ENCODE data around the gene AFAP1. TPM values are rescaled to one million over a fixed set of nuclear protein-coding genes. Genes with fewer than 3 reads are reported as not detected.

AFAP1 gene
- total RNA-seq, 4 donors from 2014 or later, result 8.2 to 22.3 (median 15.2) TPM

DNA sequence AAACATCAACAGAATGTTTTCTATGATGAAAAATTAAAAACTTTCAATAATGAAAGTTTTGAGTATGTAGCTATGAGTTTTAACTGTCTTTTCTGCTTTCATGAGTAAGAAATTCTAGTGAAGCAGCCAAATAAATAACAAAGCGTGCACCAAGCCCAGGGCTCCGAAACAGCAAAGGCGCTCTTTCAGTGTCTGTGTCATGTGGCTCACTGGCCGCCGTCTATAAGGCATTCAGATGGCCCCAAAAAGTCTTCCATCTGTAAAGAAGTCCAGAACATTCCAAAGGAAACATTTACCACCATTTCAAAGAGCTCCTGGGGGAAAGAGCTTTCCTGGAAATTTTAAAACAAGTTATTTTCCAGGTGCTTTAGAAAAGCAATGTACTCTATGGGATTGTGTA lies 139.9 kb downstream of the AFAP1 start:
- TF ChIP-seq POLR2A (IDR thresholded peaks at IDR 0.05), result no peak
- TF ChIP-seq, protein P1, sequence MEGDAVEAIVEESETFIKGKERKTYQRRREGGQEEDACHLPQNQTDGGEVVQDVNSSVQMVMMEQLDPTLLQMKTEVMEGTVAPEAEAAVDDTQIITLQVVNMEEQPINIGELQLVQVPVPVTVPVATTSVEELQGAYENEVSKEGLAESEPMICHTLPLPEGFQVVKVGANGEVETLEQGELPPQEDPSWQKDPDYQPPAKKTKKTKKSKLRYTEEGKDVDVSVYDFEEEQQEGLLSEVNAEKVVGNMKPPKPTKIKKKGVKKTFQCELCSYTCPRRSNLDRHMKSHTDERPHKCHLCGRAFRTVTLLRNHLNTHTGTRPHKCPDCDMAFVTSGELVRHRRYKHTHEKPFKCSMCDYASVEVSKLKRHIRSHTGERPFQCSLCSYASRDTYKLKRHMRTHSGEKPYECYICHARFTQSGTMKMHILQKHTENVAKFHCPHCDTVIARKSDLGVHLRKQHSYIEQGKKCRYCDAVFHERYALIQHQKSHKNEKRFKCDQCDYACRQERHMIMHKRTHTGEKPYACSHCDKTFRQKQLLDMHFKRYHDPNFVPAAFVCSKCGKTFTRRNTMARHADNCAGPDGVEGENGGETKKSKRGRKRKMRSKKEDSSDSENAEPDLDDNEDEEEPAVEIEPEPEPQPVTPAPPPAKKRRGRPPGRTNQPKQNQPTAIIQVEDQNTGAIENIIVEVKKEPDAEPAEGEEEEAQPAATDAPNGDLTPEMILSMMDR (IDR thresholded peaks at IDR 0.05), result no peak
- WGBS, 2 donors, result 88 to 90% methylated on average over 5 of the region's 5 CpGs
- H3K4me3 ChIP-seq (ENCODE audit: low read depth, poor library complexity, severe bottlenecking), result no peak overlapping the region
- intact Hi-C loops (cut with DNase I; ENCODE audit: low total_unique reads), result loop anchor here (10.0 kb wide), 1 partner anchor 605 kb away; the partner anchor contains the start of gene SORCS2
- no peak for DNase-seq (ENCODE audit: low spot score in 2 of 2)

DNA sequence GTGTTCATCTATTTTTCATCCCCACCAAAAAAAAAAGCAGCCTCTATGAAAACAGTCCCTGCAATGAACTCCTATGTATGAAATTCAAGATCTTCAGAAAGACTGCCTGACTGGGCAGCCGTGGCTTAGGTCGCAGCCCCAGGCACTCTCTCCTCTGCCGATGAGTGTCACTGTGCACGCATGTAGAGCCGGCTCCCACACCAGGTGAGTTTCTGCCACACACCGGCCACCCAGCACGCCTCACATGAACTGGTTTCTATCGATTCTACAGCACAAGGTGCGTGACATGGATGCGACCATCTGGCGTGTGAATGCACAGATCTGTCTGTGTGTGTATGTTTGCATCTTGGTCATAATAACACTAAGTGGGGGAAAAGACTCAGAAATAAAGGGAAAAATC lies 140.4 kb downstream of the AFAP1 start:
- intact Hi-C loops (cut with DNase I; ENCODE audit: low total_unique reads), result no loop called here
- TF ChIP-seq POLR2A (IDR thresholded peaks at IDR 0.05), result no peak
- TF ChIP-seq, protein P1 (IDR thresholded peaks at IDR 0.05), result no peak
- 87 to 89% methylated on average over 11 of the region's 11 CpGs for WGBS, 2 donors
- DNase-seq (ENCODE audit: low spot score in 2 of 2), result no peak
- H3K4me3 ChIP-seq (ENCODE audit: low read depth, poor library complexity, severe bottlenecking), result no peak overlapping the region

DNA sequence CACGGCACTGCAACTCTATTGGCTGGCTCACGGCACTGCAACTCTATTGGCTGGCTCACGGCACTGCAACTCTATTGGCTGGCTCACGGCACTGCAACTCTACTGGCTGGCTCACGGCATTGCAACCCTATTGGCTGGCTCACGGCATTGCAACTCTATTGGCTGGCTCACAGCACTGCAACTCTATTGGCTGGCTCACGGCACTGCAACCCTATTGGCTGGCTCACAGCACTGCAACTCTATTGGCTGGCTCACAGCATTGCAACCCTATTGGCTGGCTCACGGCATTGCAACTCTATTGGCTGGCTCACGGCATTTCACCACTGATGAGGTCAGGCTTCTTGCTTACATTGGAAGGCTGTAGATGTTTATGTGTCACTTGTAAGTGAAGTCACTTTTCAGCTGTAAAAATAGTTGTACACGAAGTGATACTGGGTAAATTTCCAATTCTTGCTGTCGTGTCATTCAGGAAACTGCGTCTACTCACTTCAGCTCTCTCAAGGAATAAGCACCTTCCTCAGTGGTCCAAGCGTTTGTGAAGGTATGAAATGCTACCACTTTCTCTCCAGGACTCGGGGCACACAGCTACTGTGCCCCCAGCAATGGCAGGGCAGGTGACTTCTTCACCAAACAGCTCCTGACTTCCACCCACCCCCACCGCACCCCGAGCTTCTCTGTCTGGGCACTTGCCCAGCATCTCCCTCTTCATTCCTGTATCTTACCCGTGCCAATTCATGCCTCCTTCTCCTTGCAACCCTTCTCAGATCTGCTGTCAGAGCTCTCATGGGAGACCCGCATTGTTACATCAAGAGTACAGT lies 141.3 kb downstream of the AFAP1 start:
- 91 to 94% methylated on average over 13 to 18 of the region's 18 CpGs for WGBS, 2 donors
- no peak for DNase-seq (ENCODE audit: low spot score in 2 of 2)
- no peak for TF ChIP-seq POLR2A (IDR thresholded peaks at IDR 0.05)
- TF ChIP-seq, protein P1 (IDR thresholded peaks at IDR 0.05), result no peak
- H3K4me3 ChIP-seq (ENCODE audit: low read depth, poor library complexity, severe bottlenecking), result no peak overlapping the region
- intact Hi-C loops (cut with DNase I; ENCODE audit: low total_unique reads), result no loop called here

DNA sequence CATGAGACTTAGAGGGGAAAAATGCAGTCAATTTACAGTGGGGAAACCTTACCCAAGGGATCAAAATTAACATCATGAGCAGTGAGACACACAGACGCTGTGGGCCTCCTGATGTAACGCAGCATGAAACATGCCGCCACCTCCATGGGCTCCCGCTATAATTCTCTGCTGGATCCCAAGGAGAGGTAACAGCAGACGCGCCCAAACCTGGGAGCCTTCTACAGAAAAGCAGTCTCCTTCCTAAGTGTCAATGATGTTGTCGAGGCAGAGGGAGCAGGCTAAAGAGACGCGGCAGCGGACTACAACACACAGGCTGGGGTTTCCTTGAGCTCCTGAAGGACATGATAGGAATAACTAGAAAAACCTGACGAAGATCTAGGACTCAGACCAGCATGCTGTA lies 142.3 kb downstream of the AFAP1 start:
- TF ChIP-seq, protein P1 (IDR thresholded peaks at IDR 0.05), result no peak
- TF ChIP-seq POLR2A (IDR thresholded peaks at IDR 0.05), result no peak
- 93 to 96% methylated on average over 11 of the region's 11 CpGs for WGBS, 2 donors
- H3K4me3 ChIP-seq (ENCODE audit: low read depth, poor library complexity, severe bottlenecking), result no peak overlapping the region
- DNase-seq (ENCODE audit: low spot score in 2 of 2), result no peak
- intact Hi-C loops (cut with DNase I; ENCODE audit: low total_unique reads), result no loop called here

DNA sequence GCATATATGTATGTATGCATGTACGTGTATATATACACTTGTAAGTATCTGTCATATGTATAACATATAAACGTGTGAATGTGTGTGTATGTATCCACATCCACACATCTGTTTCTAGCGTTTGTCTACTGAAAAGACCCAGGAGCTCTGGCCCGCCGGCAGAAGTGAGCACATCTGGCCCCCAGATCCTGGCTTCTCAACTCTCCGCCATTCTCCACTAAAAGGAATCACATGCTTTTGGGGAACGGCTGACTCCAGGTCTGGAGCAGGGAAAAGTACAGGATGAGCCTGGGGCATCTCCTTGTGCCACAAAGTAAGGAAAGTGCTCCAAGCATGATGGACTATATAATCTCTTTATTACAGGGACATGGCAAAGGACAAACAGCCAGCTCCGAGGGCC lies 143.7 kb downstream of the AFAP1 start:
- no peak for DNase-seq (ENCODE audit: low spot score in 2 of 2)

More for the DNA sequence above, 143.7 kb downstream of the AFAP1 start:
- no peak for TF ChIP-seq POLR2A (IDR thresholded peaks at IDR 0.05)
- TF ChIP-seq, protein P1 (IDR thresholded peaks at IDR 0.05), result no peak
- 76 to 87% methylated on average over 8 of the region's 8 CpGs for WGBS, 2 donors
- no peak overlapping the region for H3K4me3 ChIP-seq (ENCODE audit: low read depth, poor library complexity, severe bottlenecking)
- intact Hi-C loops (cut with DNase I; ENCODE audit: low total_unique reads), result no loop called here

Data from lower leg skin (tissue), 4 donors.